ENCODE results near the gene ECE1. TPM values are rescaled to one million over a fixed set of nuclear protein-coding genes. Genes with fewer than 3 reads are reported as not detected.
A peak's percentile ranks its signal among the peaks of the same experiment; 100 is the strongest.
"Not testable (repeated sequence)": the region's sequence is repeated elsewhere in the genome, so short reads cannot be mapped to it uniquely, and the experiment has no call there.

Gene ECE1
- total and polyA plus RNA-seq, 7 experiments from 2014 or later: 21.3 to 97.4 (median 71.2) TPM

DNA sequence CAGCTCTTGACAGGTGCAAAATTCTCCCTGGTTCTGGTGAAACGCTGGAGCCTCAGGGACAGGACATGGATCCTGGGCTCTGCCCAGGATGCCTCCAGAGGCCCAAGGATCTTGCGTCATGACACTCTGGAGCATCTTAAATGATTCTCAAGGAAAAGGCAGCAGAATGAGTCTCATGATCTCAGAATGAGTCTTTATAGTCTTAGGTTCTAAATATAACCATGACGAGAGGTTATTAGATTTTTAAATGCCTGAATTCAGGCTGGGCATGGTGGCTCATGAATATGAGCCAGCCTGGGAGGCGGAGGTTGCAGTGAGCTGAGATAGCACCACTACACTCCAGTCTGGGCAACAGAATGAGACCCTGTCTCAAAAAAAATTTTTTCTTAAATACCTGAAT is 55.5 kb downstream of the ECE1 start:
- Mint-ChIP-seq H3K9me3 (no peaks in the 10 kb centered on the region), H3K36me3 (peaks cover 8 to 33% (median 17%) of the 10 kb centered on the region in 5 donors), H3K4me1 (no peaks in the 10 kb centered on the region), H3K4me3 (no peak overlapping the region), H3K27ac (peak overlapping the region in 4 of 9 donors; percentile 13 to 37 (median 28)), H3K27me3 (no peaks in the 10 kb centered on the region)
- Histone ChIP-seq H3K9me3 (ENCODE audit: control insufficient read depth in 2 of 3, low read length in 3 of 3) (no peaks in the 10 kb centered on the region), H3K4me3 (ENCODE audit: low read length) (no peak overlapping the region), H3K27me3 (ENCODE audit: control insufficient read depth in 2 of 2, insufficient read depth in 2 of 2, low read length in 2 of 2) (no peaks in the 10 kb centered on the region), H3K4me1 (ENCODE audit: control insufficient read depth in 2 of 2, insufficient read depth in 2 of 2, low read length in 2 of 2) (no peaks in the 10 kb centered on the region), H3K27ac (ENCODE audit: low read depth, low read length) (no peak overlapping the region), H3K36me3 (ENCODE audit: control insufficient read depth in 2 of 3, insufficient read depth in 3 of 3, low read length in 3 of 3) (peaks cover 6 to 82% (median 10%) of the 10 kb centered on the region in 3 experiments)
- intact Hi-C loops (cut with micrococcal nuclease): loop anchor here (10.0 kb wide), 3 partner anchors 260 to 730 kb away; no protein-coding TSS in a partner anchor
- ChIA-PET POLR2A (interaction anchor here (0.9 kb wide), 1 partner anchor 88 kb away, joined by 3 read pairs; no protein-coding TSS in a partner anchor), CTCF (interaction anchor here (2.1 to 5.4 kb wide), 2 partner anchors 20 to 133 kb away, joined by 9 to 124 read pairs; no protein-coding TSS in a partner anchor)
- ATAC-seq: no peak
- no peak for DNase-seq

DNA sequence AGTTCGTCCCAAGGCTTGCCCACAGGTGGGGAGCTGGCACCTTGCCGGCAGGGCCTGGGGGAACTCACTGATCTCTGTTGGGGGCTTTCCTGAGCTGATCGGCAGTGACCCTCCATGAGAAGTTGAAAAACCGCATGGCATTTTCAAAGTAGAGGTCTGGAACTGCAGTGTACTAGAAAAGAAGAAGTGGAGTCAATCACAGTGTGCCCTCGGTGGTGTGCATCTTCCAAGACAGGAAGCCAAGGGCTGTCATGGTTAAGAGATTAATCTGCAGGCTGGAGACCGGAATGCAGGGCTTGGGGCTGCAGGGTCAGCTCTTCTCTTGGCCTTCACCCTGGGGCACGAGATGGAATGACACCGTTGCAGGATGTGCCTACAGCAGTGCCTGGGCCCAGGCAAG is 56.8 kb downstream of the ECE1 start:
- POLR2A ChIA-PET: interaction anchor here (0.6 kb wide), 1 partner anchor 164 kb away, joined by 3 read pairs; no protein-coding TSS in a partner anchor
- Histone ChIP-seq H3K4me1 (ENCODE audit: control insufficient read depth in 2 of 2, insufficient read depth in 2 of 2, low read length in 2 of 2) (no peaks in the 10 kb centered on the region), H3K36me3 (ENCODE audit: control insufficient read depth in 2 of 3, insufficient read depth in 3 of 3, low read length in 3 of 3) (peaks cover 6 to 77% (median 10%) of the 10 kb centered on the region in 3 experiments), H3K27me3 (ENCODE audit: control insufficient read depth in 2 of 2, insufficient read depth in 2 of 2, low read length in 2 of 2) (no peaks in the 10 kb centered on the region), H3K27ac (ENCODE audit: low read depth, low read length) (no peak overlapping the region), H3K4me3 (ENCODE audit: low read length) (no peak overlapping the region), H3K9me3 (ENCODE audit: control insufficient read depth in 2 of 3, low read length in 3 of 3) (no peaks in the 10 kb centered on the region)
- no peaks in the 10 kb centered on the region for H3K9me3 Mint-ChIP-seq
- CTCF ChIA-PET: interaction anchor here (0.5 to 5.4 kb wide), 5 partner anchors 15 to 134 kb away, joined by 3 to 124 read pairs (median 3); no protein-coding TSS in a partner anchor
- H3K4me3 Mint-ChIP-seq: no peak overlapping the region
- no peaks in the 10 kb centered on the region for H3K27me3 Mint-ChIP-seq
- intact Hi-C loops (cut with micrococcal nuclease): loop anchor here (2.0 to 10.0 kb wide), 5 partner anchors 21 to 731 kb away; no protein-coding TSS in a partner anchor
- H3K27ac Mint-ChIP-seq: peak overlapping the region in 1 of 9 donors; percentile 8
- no peak for ATAC-seq
- peaks cover 8 to 36% (median 13%) of the 10 kb centered on the region in 5 donors for H3K36me3 Mint-ChIP-seq
- H3K4me1 Mint-ChIP-seq: no peaks in the 10 kb centered on the region
- no peak for DNase-seq

DNA sequence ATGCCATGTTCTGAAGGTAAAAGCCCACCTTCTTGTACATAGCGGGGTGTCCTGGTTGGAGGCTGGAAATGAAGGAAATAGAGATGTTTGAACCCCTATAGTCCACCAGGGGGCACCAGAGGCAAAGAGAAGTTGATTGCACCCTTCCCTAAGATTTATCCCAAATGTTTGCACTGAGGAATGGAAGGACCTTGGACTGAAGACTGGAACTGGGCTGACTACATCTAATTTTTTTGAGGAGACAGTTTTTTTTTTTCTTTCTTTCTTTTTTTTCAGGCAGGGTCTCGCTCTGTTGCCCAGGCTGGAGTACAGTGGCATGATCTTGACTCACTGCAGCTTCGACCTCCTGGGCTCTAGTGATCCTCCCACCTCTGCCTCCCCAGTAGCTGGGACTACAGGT is 58.2 kb downstream of the ECE1 start:
- Mint-ChIP-seq H3K4me3 (no peak overlapping the region), H3K27me3 (no peaks in the 10 kb centered on the region), H3K4me1 (no peaks in the 10 kb centered on the region), H3K27ac (peak overlapping the region in 2 of 9 donors; percentile 8 to 29), H3K36me3 (peaks cover 6 to 32% (median 13%) of the 10 kb centered on the region in 5 donors), H3K9me3 (no peaks in the 10 kb centered on the region)
- DNase-seq (peak in 6 of 9 donors; percentile 20 to 53 (median 42)), ATAC-seq (peak; percentile 76)
- H3K9me3 ChIP-seq (ENCODE audit: control insufficient read depth in 2 of 3, low read length in 3 of 3): no peaks in the 10 kb centered on the region
- POLR2A ChIA-PET: interaction anchor here (1.5 kb wide), 1 partner anchor 23 kb away, joined by 4 read pairs; no protein-coding TSS in a partner anchor
- no peak overlapping the region for H3K27ac ChIP-seq (ENCODE audit: low read depth, low read length)
- intact Hi-C loops (cut with micrococcal nuclease): loop anchor here (1.0 to 10.0 kb wide), 8 partner anchors 23 to 733 kb away; no protein-coding TSS in a partner anchor
- CTCF ChIA-PET: interaction anchor here (0.6 to 5.4 kb wide), 15 partner anchors 12 to 835 kb away, joined by 3 to 124 read pairs (median 4); no protein-coding TSS in a partner anchor
- no peaks in the 10 kb centered on the region for H3K27me3 ChIP-seq (ENCODE audit: control insufficient read depth in 2 of 2, insufficient read depth in 2 of 2, low read length in 2 of 2)
- H3K4me3 ChIP-seq (ENCODE audit: low read length): no peak overlapping the region
- peaks cover 6 to 76% (median 9%) of the 10 kb centered on the region in 3 experiments for H3K36me3 ChIP-seq (ENCODE audit: control insufficient read depth in 2 of 3, insufficient read depth in 3 of 3, low read length in 3 of 3)
- H3K4me1 ChIP-seq (ENCODE audit: control insufficient read depth in 2 of 2, insufficient read depth in 2 of 2, low read length in 2 of 2): no peaks in the 10 kb centered on the region

GRCh38 chr1:21229246-21230000 is 60.8 kb downstream of the ECE1 start:
- Histone ChIP-seq H3K4me3 (ENCODE audit: low read length) (no peak overlapping the region), H3K36me3 (ENCODE audit: control insufficient read depth in 2 of 3, insufficient read depth in 3 of 3, low read length in 3 of 3) (peaks cover 0 to 74% (median 5%) of the 10 kb centered on the region in 3 experiments), H3K4me1 (ENCODE audit: control insufficient read depth in 2 of 2, insufficient read depth in 2 of 2, low read length in 2 of 2) (no peaks in the 10 kb centered on the region), H3K27ac (ENCODE audit: low read depth, low read length) (no peak overlapping the region), H3K9me3 (ENCODE audit: control insufficient read depth in 2 of 3, low read length in 3 of 3) (no peaks in the 10 kb centered on the region), H3K27me3 (ENCODE audit: control insufficient read depth in 2 of 2, insufficient read depth in 2 of 2, low read length in 2 of 2) (no peaks in the 10 kb centered on the region)
- Mint-ChIP-seq H3K4me1 (no peaks in the 10 kb centered on the region), H3K27me3 (no peaks in the 10 kb centered on the region), H3K9me3 (no peaks in the 10 kb centered on the region), H3K36me3 (peaks cover 5 to 32% (median 13%) of the 10 kb centered on the region in 5 donors), H3K27ac (no peak overlapping the region), H3K4me3 (no peak overlapping the region)
- DNase-seq (no peak), ATAC-seq (no peak)
- intact Hi-C loops (cut with micrococcal nuclease): no loop called here
- CTCF ChIA-PET: no interaction called here
- POLR2A ChIA-PET: no interaction called here

DNA sequence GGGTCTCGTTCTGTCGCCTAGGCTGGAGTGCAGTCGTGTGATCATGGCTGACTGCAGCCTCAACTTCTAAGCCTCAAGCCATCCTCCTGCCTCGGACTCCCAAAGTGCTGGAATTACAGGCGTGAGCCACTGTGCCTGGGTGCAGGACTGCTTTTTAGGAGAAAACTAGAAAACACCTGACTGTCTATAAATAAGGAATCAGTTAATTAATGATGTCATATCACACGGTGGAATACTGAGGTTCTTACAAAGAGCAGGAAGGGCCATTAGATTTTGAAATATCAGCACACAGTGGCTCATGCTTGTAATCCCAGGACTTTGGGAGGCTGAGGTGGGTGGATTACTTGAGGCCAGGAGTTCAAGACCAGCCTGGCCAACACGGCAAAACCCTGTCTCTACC is 62.0 kb downstream of the ECE1 start:
- H3K27me3 ChIP-seq (ENCODE audit: control insufficient read depth in 2 of 2, insufficient read depth in 2 of 2, low read length in 2 of 2); DNase-seq; H3K27ac ChIP-seq (ENCODE audit: low read depth, low read length); H3K4me3 ChIP-seq (ENCODE audit: low read length); H3K9me3 Mint-ChIP-seq; H3K4me1 ChIP-seq (ENCODE audit: control insufficient read depth in 2 of 2, insufficient read depth in 2 of 2, low read length in 2 of 2); intact Hi-C loops (cut with micrococcal nuclease); H3K27me3 Mint-ChIP-seq; H3K9me3 ChIP-seq (ENCODE audit: control insufficient read depth in 2 of 3, low read length in 3 of 3); CTCF ChIA-PET; H3K4me3 Mint-ChIP-seq; H3K4me1 Mint-ChIP-seq; H3K27ac Mint-ChIP-seq; POLR2A ChIA-PET; ATAC-seq: not testable (repeated sequence)
- H3K36me3 Mint-ChIP-seq: peaks cover 3 to 34% (median 17%) of the 10 kb centered on the region in 5 donors
- H3K36me3 ChIP-seq (ENCODE audit: control insufficient read depth in 2 of 3, insufficient read depth in 3 of 3, low read length in 3 of 3): peaks cover 0 to 71% (median 9%) of the 10 kb centered on the region in 3 experiments

GRCh38 chr1:21225065-21225464 is 65.2 kb downstream of the ECE1 start:
- H3K9me3 Mint-ChIP-seq: no peaks in the 10 kb centered on the region
- H3K27ac ChIP-seq (ENCODE audit: low read depth, low read length): no peak overlapping the region
- DNase-seq (no peak), ATAC-seq (no peak)
- H3K36me3 ChIP-seq (ENCODE audit: control insufficient read depth in 2 of 3, insufficient read depth in 3 of 3, low read length in 3 of 3): peaks cover 9 to 76% (median 10%) of the 10 kb centered on the region in 3 experiments
- H3K27me3 Mint-ChIP-seq: no peaks in the 10 kb centered on the region
- H3K4me1 Mint-ChIP-seq: peaks cover 0 to 2% (median 0%) of the 10 kb centered on the region in 7 donors
- POLR2A ChIA-PET: interaction anchor here (0.7 to 0.8 kb wide), 2 partner anchors 143 to 444 kb away, joined by 3 read pairs; no protein-coding TSS in a partner anchor
- H3K4me1 ChIP-seq (ENCODE audit: control insufficient read depth in 2 of 2, insufficient read depth in 2 of 2, low read length in 2 of 2): no peaks in the 10 kb centered on the region
- intact Hi-C loops (cut with micrococcal nuclease): no loop called here
- CTCF ChIA-PET: no interaction called here
- H3K9me3 ChIP-seq (ENCODE audit: control insufficient read depth in 2 of 3, low read length in 3 of 3): no peaks in the 10 kb centered on the region
- H3K4me3 Mint-ChIP-seq: no peak overlapping the region
- no peak overlapping the region for H3K27ac Mint-ChIP-seq
- H3K27me3 ChIP-seq (ENCODE audit: control insufficient read depth in 2 of 2, insufficient read depth in 2 of 2, low read length in 2 of 2): no peaks in the 10 kb centered on the region
- H3K36me3 Mint-ChIP-seq: peaks cover 9 to 40% (median 12%) of the 10 kb centered on the region in 5 donors
- H3K4me3 ChIP-seq (ENCODE audit: low read length): no peak overlapping the region

Data from naive thymus-derived CD4-positive, alpha-beta T cell (primary cell).